Coronary artery (tissue), 2 donors: ENCODE measurements around the gene BIVM.
A peak's percentile ranks its signal among the peaks of the same experiment; 100 is the strongest.

Experiments used
- DNase-seq: peaks from one replicate; pipeline ENCODE4 v3.0.0-alpha.2; 2017; ENCODE audit warnings: low spot score
- H3K27ac ChIP-seq, 2 donors: fragments of 200-600 bp; sonication (generic); one replicate each; pipeline ENCODE4 v1.5.1; 2016 to 2019
- H3K4me3 ChIP-seq: fragments of 200-600 bp; sonication (generic); 2 replicates; pipeline ENCODE4 v1.5.1; 2016; ENCODE audit warnings: mild to moderate bottlenecking, moderate library complexity
- CTCF ChIP-seq: fragments of 200-600 bp; sonication (generic); IDR thresholded peaks from one replicate; pipeline ENCODE4 v1.5.1; 2019; ENCODE audit warnings: antibody characterized with exemption

The BIVM gene

GRCh38 chr13:102788683-102789082 is 10.2 kb upstream of the BIVM start:
- no peak overlapping the region for H3K4me3 ChIP-seq
- no peak for DNase-seq
- TF ChIP-seq CTCF: no peak
- no peak overlapping the region for H3K27ac ChIP-seq

- DNase-seq: no peak
Measured at GRCh38 chr13:102792396-102792795, 6.5 kb upstream of the BIVM start.

GRCh38 chr13:102793611-102794355 is 5.1 kb upstream of the BIVM start:
- no peak for DNase-seq
- Histone ChIP-seq H3K4me3 (no peak overlapping the region), H3K27ac (no peak overlapping the region)
- no peak for TF ChIP-seq CTCF

More at GRCh38 chr13:102792396-102792795, 6.5 kb upstream of the BIVM start:
- H3K27ac ChIP-seq: no peak overlapping the region
- TF ChIP-seq CTCF: no peak
- H3K4me3 ChIP-seq: no peak overlapping the region

GRCh38 chr13:102799426-102800144 is 666 bp downstream of the BIVM start:
- no peak for TF ChIP-seq CTCF

GRCh38 chr13:102800145-102801041 is 1.5 kb downstream of the BIVM start:
- TF ChIP-seq CTCF: peak; percentile 69
- Histone ChIP-seq H3K4me3 (peak overlapping the region; percentile 85), H3K27ac (peak overlapping the region; percentile 48 to 88)
- DNase-seq: peak; percentile 85

More at GRCh38 chr13:102799426-102800144, 666 bp downstream of the BIVM start:
- peak overlapping the region; percentile 85 for H3K4me3 ChIP-seq
- peak overlapping the region; percentile 48 to 88 for H3K27ac ChIP-seq
- peak; percentile 80 for DNase-seq

- H3K4me3 ChIP-seq: no peak overlapping the region
- no peak for DNase-seq
- TF ChIP-seq CTCF: no peak
- no peak overlapping the region for H3K27ac ChIP-seq
Measured at GRCh38 chr13:102805680-102806079, 6.8 kb downstream of the BIVM start.
